Left forelimb (tissue), 1 donor: ENCODE results near the gene SEPHS2.

Experiments used
- DNase-seq: peaks from one replicate; pipeline ENCODE4 v3.0.0-alpha.2; 2018; ENCODE audit warnings: low spot score

Gene SEPHS2

GRCh38 chr16:30429678-30430427 lies 15.8 kb downstream of the SEPHS2 start, which contains the start of gene DCTPP1:
Gene DCTPP1, minus strand, starts transcription at chr16:30430030. Its CDS starts 50 bp downstream, at chr16:30429980.
- peak; percentile 92 for DNase-seq

GRCh38 chr16:30429418-30429677 lies 16.3 kb downstream of the SEPHS2 start:
- DNase-seq = no peak

DNA sequence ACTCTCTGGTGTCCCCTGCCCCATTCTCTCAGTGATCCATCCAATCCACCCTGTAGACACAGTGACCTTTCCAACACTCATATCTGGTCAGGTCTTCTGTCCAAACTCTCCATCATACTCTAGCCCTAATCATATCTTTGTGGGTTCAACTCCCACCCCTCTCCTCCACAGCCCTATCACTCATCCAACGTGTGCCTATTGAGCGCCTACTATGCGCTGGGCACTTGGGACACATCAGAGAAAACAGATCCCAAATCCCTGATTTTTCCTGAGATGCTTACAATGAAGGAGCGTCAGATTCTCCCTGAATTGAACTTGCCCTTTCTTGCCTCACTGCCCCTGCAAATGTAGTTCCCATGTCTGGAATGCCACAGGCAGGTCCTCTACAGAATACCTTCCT lies 17.6 kb downstream of the SEPHS2 start:
- DNase-seq = no peak

- no peak for DNase-seq
Measured at GRCh38 chr16:30421010-30421409, 24.7 kb downstream of the SEPHS2 start.

GRCh38 chr16:30418350-30419181 lies 27.1 kb downstream of the SEPHS2 start:
- no peak for DNase-seq

- DNase-seq = peak; percentile 89
Measured at GRCh38 chr16:30417529-30418349, 27.9 kb downstream of the SEPHS2 start.

DNA sequence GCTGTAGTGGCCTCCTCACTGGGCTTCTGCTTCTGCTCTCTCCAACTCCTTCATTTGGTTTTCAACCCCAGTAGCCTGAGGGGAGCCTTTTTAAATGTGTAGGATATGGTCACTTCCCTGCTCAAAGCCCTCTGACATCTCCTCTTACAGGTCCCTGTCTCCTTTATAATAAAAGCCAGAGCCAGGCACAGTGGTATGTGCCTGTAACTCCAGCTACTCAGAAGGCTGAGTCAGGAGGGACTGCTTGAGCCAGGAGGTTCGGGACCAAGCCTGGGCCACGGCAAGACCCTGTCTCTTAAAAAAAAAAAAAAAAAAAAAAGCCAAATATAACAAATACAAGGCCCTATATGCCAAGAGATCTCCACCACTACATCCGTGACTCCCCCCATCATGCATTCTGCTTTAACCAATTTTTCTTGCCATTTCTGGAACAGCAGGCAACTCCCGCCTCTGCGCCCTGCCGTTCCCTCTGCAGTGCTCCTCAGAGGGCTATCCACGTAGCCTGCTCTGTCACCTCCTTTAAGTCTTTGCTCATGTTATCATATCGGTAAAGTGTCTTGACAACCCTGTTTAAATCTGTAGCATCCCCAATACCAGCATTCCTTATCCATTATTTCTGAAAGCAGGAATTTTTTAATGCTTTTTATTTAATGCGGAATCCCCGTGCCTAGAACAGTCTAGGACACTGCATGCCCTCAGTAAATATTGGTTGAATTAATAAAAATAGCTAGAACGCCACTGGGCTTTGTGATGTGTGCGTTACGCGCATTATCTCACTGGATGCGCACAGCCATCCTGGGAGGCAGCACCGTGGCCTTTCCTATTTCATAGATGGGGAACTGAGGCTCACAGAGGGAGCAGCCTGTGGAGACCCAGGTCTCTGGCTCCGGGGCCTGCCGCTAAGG lies 28.8 kb downstream of the SEPHS2 start:
- no peak for DNase-seq

DNA sequence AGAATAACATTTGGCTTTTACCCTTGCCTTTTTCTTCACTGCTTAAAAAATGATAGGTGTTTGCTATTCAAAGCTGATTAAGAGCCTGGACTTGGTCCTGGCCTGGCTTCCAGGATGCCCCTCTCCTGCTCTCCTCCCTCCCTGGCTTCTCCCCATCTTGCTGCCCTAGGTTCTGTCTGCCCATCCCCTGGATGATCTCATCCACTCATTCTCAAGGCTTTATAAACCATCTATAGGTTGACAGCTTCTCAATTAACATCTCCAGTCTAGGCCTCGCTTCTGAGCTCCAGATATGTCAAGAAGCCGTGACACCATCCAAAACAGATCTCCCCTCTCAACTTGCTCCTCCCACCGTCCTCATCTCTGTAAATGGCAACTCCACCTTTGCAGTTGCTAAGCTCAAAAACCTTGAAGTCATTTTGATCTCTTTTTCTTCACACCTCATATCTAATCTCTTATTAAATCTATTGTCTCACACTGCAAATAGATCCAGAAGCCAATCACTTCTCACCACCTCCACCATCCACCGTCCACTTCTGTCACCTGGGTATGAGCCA lies 29.5 kb downstream of the SEPHS2 start:
- DNase-seq = no peak

DNA sequence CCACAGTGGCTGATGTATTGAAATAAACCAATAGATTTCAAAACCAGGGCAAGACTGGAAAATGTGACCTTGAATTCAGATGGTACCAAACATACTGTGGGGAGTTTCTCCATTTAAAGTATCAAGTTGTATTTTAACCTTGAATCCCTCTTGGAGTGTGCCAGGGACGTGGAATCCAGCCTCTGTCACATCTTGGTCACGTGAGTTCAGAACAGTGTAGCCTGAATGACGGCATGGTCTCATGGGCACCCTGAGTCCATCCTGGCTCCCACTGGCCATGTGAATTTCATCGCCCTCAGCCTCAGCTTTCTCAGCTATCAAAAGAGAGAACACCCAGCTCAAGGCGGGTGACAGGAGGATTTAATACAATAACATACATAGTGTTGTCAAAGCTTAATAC lies 31.5 kb downstream of the SEPHS2 start:
- no peak for DNase-seq

- no peak for DNase-seq
Measured at GRCh38 chr16:30413112-30413806, 32.4 kb downstream of the SEPHS2 start.

DNA sequence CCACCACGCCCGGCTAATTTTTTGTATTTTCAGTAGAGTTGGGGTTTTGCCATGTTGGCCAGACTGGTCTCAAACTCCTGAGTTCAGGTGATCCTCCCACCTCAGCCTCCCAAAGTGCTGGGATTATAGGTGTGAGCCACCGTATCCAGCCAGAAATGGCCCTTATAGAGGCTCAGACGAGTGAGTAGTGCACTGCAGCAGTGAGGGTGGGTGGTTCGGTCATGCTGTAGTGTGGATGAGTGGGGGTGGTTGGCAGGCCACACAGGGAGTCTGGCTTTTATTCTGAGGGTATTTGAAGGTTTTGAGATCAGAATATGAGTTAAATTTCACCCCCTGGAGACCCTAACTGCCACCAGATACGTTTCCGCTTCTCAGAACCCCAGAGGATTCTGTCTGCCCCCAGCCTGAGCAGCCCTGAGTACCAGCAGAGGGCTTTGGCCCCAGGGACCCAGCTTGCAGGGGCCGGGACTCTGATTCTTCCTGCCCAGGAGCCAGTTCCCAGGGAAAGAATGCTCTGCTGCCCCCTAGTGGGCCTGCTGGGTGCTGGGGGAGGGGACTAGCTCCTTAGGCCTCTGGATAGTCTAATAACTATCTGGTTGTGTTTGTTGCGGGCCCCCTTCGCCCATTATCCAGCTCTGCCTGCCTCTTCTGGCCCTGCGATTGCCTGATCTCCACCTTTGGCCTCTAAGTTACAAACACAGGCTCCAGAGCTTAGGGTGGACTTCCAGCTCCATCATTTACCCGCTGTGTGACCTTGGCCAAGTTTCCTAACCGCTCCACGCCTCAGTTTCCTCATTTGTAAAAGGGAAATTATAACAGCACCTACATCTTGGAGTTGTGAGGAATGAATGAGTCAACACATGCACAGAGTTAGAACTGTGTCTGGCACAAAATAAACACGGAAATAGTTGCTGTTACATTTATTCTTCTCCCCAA lies 36.3 kb downstream of the SEPHS2 start:
- peak; percentile 92 for DNase-seq

GRCh38 chr16:30407804-30408534 lies 37.7 kb downstream of the SEPHS2 start:
- no peak for DNase-seq

DNA sequence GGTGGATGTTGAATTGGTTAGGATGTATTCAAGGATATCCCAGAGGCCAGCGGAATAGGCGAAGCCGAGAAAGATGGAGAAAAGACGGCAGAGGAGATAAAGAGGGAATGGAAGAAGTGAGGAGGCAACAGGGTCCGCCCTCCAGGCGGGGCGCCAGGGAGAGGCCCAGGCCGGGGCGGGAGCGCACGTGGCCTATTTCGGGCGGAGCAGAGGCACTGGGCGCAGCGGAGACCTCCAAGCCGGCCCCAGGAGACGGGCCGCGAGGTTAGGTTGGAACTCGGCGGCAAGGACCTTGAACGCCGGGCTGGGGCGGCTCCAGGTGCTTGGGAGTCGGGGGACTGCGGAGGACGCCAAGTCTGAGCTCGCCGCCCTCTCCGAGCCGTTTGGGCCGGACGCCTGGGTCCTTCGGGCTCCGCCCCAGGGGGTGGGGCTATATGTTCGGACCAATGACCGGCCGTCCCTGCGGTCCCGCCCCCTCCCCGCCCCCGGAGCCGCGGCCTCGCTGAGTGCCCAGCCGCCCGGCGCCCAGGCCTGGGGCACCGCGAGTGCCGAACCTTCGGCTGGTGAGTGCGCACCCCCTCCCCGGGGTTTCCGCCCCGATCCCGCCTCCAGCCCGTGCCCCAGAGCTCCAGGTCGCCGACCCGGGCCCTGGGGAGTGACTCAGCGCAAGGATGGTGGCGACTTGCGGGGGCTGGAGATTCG lies 38.4 kb downstream of the SEPHS2 start, which contains the start of gene ZNF771:
Gene ZNF771, plus strand, starts transcription at position 505 of the 702 bp plus-strand sequence. CDS start 448 bp downstream, outside the sequence.
- DNase-seq = peak; percentile 96

DNA sequence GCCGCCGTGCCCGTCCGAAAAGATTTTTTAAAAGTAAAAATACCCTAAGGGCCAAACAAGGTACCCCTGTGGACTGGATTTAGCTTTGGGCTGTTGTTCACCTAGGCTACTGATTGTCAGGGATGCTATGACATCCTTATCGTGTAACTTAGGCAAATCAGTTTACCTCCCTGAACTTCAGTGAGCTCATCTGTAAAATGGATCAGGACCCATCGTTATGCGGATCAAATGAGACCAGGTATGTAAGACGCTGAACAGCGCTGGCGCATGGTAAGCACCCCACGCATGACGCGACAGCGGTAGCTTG lies 38.9 kb downstream of the SEPHS2 start:
- DNase-seq = no peak

GRCh38 chr16:30401768-30402425 lies 43.8 kb downstream of the SEPHS2 start:
- DNase-seq = no peak

DNA sequence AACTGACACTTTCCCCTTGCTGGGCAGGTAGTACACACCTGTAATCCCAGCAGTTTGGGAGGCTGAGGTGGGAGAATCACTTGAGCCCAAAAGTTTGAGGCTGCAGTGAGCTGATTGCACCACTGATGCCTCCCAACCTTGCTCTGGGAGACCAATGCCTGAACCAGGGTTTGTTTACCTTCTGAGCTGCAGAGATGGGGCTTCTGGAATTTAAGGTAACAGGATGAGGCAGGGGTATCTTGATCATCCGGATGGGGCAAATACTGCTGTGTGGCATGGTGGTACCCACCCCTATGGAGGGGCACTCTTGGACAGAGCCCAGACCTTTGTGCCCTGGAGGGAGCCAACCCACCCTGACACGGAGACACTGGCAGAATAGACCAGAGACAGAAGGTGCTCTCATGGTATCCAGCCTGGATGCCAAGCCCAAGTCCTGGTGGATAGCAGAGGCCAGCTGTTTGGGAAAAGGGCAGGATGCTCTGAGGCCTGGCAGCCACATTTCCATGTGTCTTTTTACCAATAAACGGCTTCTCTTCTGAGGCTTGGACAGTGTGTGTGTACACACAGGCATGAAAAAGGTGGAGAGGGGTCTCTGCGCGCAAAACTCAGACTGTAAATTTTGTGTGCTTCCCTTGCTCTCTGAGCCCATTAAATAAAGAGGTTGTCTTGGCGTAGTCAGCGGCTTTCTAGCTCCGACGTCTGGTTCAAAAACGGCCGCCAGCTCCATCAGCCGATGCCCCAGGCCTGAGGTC lies 46.1 kb downstream of the SEPHS2 start:
- DNase-seq = no peak
